Body of pancreas (tissue), 4 donors: Measurements from ENCODE around the gene MGLL. TPM values are rescaled to one million over a fixed set of nuclear protein-coding genes. Genes with fewer than 3 reads are reported as not detected.

Experiments
- ATAC-seq: fragments of 150-250 bp; one replicate; pipeline ENCODE4 v1.9.1; 2016
- DNase-seq, 4 donors: peaks; one replicate each; pipeline ENCODE4 v3.0.0-alpha.2; 2019
- H3K27ac ChIP-seq, 4 donors: fragments of 200-600 bp; sonication (generic); 1 replicate in 3 of 4; 2 replicates in 1 of 4; pipeline versions ENCODE4 v1.5.1 to v1.6.1; 2016 to 2019; ENCODE audit warnings: mild to moderate bottlenecking in 1 of 4, mixed read lengths in 1 of 4, moderate library complexity in 1 of 4
- H3K27me3 ChIP-seq, 2 donors: fragments of 200-600 bp; sonication (generic); one replicate each; pipeline ENCODE4 v1.6.0; 2016; ENCODE audit warnings: mild to moderate bottlenecking in 1 of 2
- H3K36me3 ChIP-seq, 2 donors: fragments of 200-600 bp; sonication (generic); replicated peaks in 1 of 2; 2 replicates each; pipeline ENCODE4 v1.5.1; 2016; ENCODE audit warnings: low read depth in 2 of 2; ENCODE audit not compliant: insufficient read depth in 1 of 2
- H3K4me1 ChIP-seq: fragments of 200-600 bp; sonication (generic); one replicate; pipeline ENCODE4 v1.6.0; 2016
- H3K4me3 ChIP-seq, 2 donors: fragments of 200-600 bp; sonication (generic); 1 replicate in 1 of 2; 2 replicates in 1 of 2; pipeline ENCODE4 v1.5.1; 2016 to 2019
- H3K9me3 ChIP-seq, 3 donors: fragments of 200-600 bp; sonication (generic); 1 replicate in 2 of 3; 2 replicates in 1 of 3; pipeline ENCODE4 v1.5.1; 2016
- CTCF ChIP-seq, 7 experiments: fragments of 450-650 bp in 4 of 7; fragments of 200-600 bp in 3 of 7; sonication (generic) in 3 of 7; IDR thresholded peaks; one replicate each; pipeline ENCODE4 v1.5.1; 2016 to 2019; ENCODE audit warnings: antibody characterized with exemption in 7 of 7
- POLR2A ChIP-seq, 3 donors: fragments of 450-650 bp; IDR thresholded peaks; one replicate each; pipeline ENCODE4 v1.6.1; 2016; ENCODE audit warnings: antibody characterized with exemption in 3 of 3, mild to moderate bottlenecking in 2 of 3
- WGBS, 2 donors: methylation state at CpG; one replicate each; pipeline ENCODE4 v1.1.5; 2017; 5-methylcytosine and 5-hydroxymethylcytosine counted together
- intact Hi-C: fragments of 100-400 bp; cut with DNase I; formaldehyde crosslinking; loops from one replicate; pipeline ENCODE4 v1.15.1; 2023
- total RNA-seq, 2 donors: library from RNA; depleted of rRNA; stranded (reverse); fragments of >200 nt; gene quantifications; one replicate each; pipeline ENCODE4 v1.1.0, GENCODE V29; 2016

The MGLL gene
- total RNA-seq, 2 donors from 2014 or later = 14.8 to 20.2 TPM

DNA sequence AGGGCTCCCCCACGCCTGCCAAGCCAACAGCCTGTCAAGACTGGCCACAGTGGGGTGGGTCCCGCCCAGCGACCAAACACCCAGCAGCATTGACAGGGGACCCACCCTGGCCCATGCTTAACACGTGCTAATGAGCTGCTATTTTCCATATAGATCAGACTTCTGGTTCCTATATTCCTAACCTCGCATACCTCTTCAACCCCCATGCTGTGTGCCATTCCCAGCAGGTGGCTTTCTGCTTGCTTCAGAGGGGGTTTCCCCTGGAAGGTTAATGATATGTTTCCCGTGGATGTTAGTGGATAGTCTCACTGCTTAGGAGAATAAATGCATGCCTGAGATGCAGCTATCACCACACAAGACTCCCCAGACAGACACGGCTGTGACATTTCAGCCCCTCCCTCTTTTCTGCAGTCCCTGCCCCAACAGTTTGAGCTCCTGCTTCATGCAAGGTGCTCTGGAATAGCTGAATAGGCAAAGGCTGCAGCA is 37.9 kb upstream of the MGLL start:
- Histone ChIP-seq H3K36me3 (no peaks in the 10 kb centered on the region), H3K4me1 (no peaks in the 10 kb centered on the region), H3K9me3 (no peaks in the 10 kb centered on the region), H3K27ac (no peak overlapping the region), H3K4me3 (no peak overlapping the region), H3K27me3 (no peaks in the 10 kb centered on the region)
- no peak for DNase-seq
- ATAC-seq = no peak
- WGBS, 2 donors = 49 to 56% methylated on average over 7 of the region's 7 CpGs
- TF ChIP-seq POLR2A (IDR thresholded peaks at IDR 0.05) = no peak
- TF ChIP-seq CTCF (IDR thresholded peaks at IDR 0.05) = no peak
- intact Hi-C loops = no loop called here

GRCh38 chr3:127859730-127860129 is 37.4 kb upstream of the MGLL start:
- no peak for TF ChIP-seq POLR2A (IDR thresholded peaks at IDR 0.05)
- TF ChIP-seq CTCF (IDR thresholded peaks at IDR 0.05) = no peak
- Histone ChIP-seq H3K4me1 (no peaks in the 10 kb centered on the region), H3K36me3 (no peaks in the 10 kb centered on the region), H3K27ac (no peak overlapping the region), H3K4me3 (no peak overlapping the region), H3K27me3 (no peaks in the 10 kb centered on the region), H3K9me3 (no peaks in the 10 kb centered on the region)
- ATAC-seq (no peak), DNase-seq (no peak)
- WGBS, 2 donors = 74 to 80% methylated on average over 6 of the region's 6 CpGs
- intact Hi-C loops = loop anchor here (5.0 kb wide), 1 partner anchor 93 kb away; no protein-coding TSS in a partner anchor

- intact Hi-C loops = loop anchor here (5.0 kb wide), 1 partner anchor 93 kb away; no protein-coding TSS in a partner anchor
These were observed 36.6 kb upstream of the MGLL start for GRCh38 chr3:127858937-127859336.

GRCh38 chr3:127858521-127858920 is 36.2 kb upstream of the MGLL start:
- Histone ChIP-seq H3K27ac (no peak overlapping the region), H3K4me3 (no peak overlapping the region), H3K36me3 (no peaks in the 10 kb centered on the region), H3K27me3 (no peaks in the 10 kb centered on the region), H3K9me3 (no peaks in the 10 kb centered on the region), H3K4me1 (no peaks in the 10 kb centered on the region)
- TF ChIP-seq POLR2A (IDR thresholded peaks at IDR 0.05) (no peak), CTCF (IDR thresholded peaks at IDR 0.05) (no peak)
- WGBS, 2 donors = 69 to 78% methylated on average over 4 to 6 of the region's 6 CpGs
- DNase-seq (no peak), ATAC-seq (no peak)
- intact Hi-C loops = loop anchor here (5.0 kb wide), 1 partner anchor 94 kb away; no protein-coding TSS in a partner anchor

More at GRCh38 chr3:127858937-127859336, 36.6 kb upstream of the MGLL start:
- ATAC-seq = no peak
- Histone ChIP-seq H3K27ac (no peak overlapping the region), H3K27me3 (no peaks in the 10 kb centered on the region), H3K4me1 (no peaks in the 10 kb centered on the region), H3K4me3 (no peak overlapping the region), H3K36me3 (no peaks in the 10 kb centered on the region), H3K9me3 (no peaks in the 10 kb centered on the region)
- no peak for TF ChIP-seq CTCF (IDR thresholded peaks at IDR 0.05)
- TF ChIP-seq POLR2A (IDR thresholded peaks at IDR 0.05) = no peak
- 78 to 88% methylated on average over 5 of the region's 5 CpGs for WGBS, 2 donors
- no peak for DNase-seq

DNA sequence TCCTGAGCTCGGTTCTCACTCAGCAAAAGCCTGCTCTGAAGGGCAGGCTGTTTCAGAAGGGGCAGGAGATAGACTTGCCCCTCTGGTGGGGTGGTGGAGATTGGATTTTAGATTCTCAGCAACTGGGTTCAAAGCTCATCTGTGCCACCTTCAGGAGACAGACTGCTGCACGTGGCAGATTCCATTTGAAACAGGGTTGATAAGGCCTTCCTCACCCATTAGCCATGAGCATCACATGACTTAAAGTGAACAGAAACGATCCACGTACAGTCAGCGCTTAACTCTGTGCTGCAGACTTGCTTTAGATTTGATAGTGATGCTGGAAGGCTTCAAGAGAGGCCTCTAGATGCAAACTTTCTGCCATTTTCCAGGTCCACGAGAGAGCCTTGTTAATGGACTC is 35.0 kb upstream of the MGLL start:
- Histone ChIP-seq H3K27me3 (no peaks in the 10 kb centered on the region), H3K27ac (no peak overlapping the region), H3K36me3 (no peaks in the 10 kb centered on the region), H3K4me1 (no peaks in the 10 kb centered on the region), H3K9me3 (no peaks in the 10 kb centered on the region), H3K4me3 (no peak overlapping the region)
- WGBS, 2 donors = 48 to 62% methylated on average over 4 to 6 of the region's 6 CpGs
- intact Hi-C loops = loop anchor here (5.0 kb wide), 1 partner anchor 95 kb away; no protein-coding TSS in a partner anchor
- ATAC-seq (no peak), DNase-seq (no peak)
- TF ChIP-seq CTCF (IDR thresholded peaks at IDR 0.05) (no peak), POLR2A (IDR thresholded peaks at IDR 0.05) (no peak)
